WI38 (cell line): ENCODE data around the gene TUBA3E.
"Not testable (repeated sequence)": the region's sequence is repeated elsewhere in the genome, so short reads cannot be mapped to it uniquely, and the experiment has no call there.

Experiments
- H3K4me3 ChIP-seq: 2 replicates; pipeline ENCODE4 v1.5.1; 2011; ENCODE audit warnings: low read depth, mild to moderate bottlenecking, control low read depth, low read length
- CTCF ChIP-seq: IDR thresholded peaks from 2 replicates; pipeline ENCODE4 v1.5.1; 2012; ENCODE audit warnings: low read depth, mild to moderate bottlenecking, control low read depth, low read length

TUBA3E gene

GRCh38 chr2:130150181-130151144 is 47.8 kb downstream of the TUBA3E start:
- no peak overlapping the region for H3K4me3 ChIP-seq
- TF ChIP-seq CTCF = no peak

DNA sequence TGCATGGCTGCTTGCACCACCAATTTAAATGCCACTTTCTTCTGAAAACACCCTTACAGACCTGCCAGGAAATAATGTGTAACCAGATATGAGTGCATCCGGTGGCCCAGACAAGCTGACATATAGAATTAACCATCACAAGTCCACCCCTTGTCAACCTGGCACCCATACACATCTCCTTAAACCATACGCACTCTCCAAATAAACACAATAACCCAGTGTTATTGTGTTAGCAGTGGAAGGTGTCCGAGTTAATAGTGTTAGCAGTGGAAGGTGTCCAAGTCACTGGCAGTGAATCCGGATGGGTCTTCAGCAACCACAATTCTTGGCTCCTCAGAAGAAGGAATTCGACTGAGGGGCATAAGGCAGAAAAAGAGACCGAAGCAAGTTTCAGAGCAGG is 49.7 kb downstream of the TUBA3E start:
- H3K4me3 ChIP-seq = not testable (repeated sequence)

DNA sequence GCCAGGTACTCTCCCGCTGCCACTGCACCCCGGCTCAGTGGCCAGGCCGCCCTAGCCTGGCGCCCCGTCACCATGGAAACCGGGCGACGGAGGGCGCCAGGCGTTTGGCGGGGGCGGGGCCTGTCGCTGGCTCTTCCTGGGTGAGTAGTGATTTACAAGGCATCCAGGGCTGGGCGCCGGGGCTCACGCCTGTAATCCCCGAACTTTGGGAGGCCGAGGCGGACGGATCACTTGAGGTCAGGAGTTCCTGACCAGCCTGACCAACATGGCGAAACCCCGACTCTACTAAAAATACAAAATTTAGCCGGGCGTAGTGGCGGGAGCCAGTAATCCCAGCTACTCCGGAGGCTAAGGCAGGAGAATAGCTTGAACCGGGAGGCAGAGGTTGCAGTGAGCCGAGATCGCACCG is 53.2 kb downstream of the TUBA3E start, which contains the start of gene CCDC74B:
Gene CCDC74B (minus strand): TSS at position 107 of the 409 bp plus-strand sequence. CDS start 116 bp downstream, outside the sequence.
- H3K4me3 ChIP-seq = peak within 1 kb of the TSS; percentile 46

DNA sequence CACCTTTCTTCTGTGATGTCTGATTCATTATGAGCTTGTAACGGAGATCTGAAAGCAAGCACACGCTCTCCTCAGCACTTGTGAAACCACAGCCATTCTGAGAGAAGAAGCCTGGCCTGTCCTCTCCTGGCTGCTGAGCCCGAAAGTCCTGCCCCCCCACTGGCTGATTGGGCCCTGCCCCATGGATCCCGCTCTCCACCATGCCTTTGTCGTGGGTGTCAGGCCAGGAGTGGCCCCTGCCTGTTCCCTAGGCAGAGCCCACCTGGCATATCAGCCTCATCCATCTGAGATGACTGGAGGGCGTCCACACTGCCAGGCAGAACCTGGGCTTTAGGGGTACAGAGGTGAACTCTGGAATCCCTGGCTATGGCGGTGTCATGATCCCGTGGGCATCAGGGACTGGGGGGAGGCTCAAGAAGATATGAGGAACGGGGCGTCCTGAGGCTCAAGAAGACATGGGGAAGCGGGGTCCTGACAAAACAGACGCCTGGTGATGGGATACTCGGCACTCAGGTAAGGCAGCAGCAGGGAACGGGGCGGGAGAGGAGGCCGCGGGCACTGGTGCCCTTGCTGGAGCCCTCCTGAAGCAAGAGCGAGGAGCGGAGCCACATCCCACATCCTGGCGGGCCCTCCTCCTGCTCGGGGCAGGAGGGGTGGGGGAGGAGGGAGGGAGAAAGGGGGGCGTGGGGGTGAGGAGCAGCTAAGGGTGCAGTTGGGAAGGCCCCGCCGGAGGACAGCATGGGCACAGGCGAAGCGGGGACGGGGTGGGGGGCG is 54.8 kb downstream of the TUBA3E start:
- not testable (repeated sequence) for H3K4me3 ChIP-seq

DNA sequence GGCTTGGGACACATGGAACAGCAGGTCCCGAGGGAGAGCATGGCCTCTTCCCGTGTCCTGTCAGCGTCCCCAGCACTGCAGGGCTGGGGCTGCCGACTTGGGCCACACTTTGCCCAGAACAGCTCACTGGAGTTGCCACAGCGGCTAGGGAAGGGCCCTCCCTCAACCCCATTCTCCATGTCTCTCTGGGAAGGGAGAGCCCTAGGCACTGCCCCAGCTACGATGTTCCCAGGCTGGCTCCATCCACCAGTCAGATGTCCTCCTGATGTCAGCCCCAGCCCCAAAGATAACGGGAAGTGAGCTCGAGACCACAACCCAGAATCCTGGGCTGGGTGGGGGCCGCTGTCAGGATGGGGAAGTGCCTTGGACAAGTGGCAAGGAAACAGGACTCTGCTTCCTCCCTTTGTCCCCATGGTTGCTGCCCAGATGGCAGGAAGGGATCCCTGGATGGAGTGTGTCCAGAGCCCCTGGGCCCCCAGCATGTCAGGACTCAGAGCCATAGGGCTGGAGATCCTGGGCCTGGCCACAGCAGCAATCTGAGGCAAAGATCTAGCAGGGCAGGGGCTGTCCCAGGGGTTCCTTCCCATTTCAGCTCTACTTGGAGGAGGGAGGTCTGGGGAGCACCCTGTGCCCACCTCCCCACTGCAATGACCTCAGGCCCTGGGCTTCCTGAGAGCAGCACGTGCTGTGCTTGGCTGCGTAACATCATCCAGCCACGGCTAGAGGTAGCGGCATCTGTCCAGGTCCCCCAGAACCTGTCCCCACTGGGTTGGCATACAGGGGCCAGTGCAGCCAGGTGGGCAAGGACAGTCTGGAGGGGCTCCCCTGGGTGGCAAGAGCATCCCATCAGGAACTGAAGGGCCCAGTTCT is 55.6 kb downstream of the TUBA3E start:
- not testable (repeated sequence) for H3K4me3 ChIP-seq
